WTC11 (cell line): ENCODE measurements around the gene SNRPB2.

Experiments
- CREB1 ChIP-seq: sonication (generic); formaldehyde crosslinking; IDR thresholded peaks from 2 replicates; pipeline ENCODE4 v1.8.0; 2023; ENCODE audit warnings: mild to moderate bottlenecking, missing genetic modification reagents
- CTCF ChIP-seq: fragments of 200-600 bp; IDR thresholded peaks from 2 replicates; pipeline ENCODE4 v1.8.0; 2022; ENCODE audit warnings: antibody characterized with exemption
- HMGA2 ChIP-seq: fragments of 250-450 bp; sonication (Bioruptor Pico); IDR thresholded peaks from 2 replicates; pipeline ENCODE4 v1.4.0; 2021; ENCODE audit warnings: mild to moderate bottlenecking, moderate library complexity
- NR1H2 ChIP-seq: sonication (generic); formaldehyde crosslinking; IDR thresholded peaks from 2 replicates; pipeline ENCODE4 v1.9.0; 2021; ENCODE audit warnings: mild to moderate bottlenecking, moderate library complexity, missing genetic modification reagents
- NR3C1 ChIP-seq: sonication (generic); formaldehyde crosslinking; conservative IDR thresholded peaks from 2 replicates; pipeline ENCODE4 v1.8.1; 2023; ENCODE audit warnings: low read depth, mild to moderate bottlenecking, missing genetic modification reagents
- RELA ChIP-seq: sonication (generic); formaldehyde crosslinking; IDR thresholded peaks from 2 replicates; pipeline ENCODE4 v1.8.1; 2022; ENCODE audit warnings: missing genetic modification reagents, mild to moderate bottlenecking, borderline replicate concordance
- TEAD4 ChIP-seq: sonication (generic); formaldehyde crosslinking; IDR thresholded peaks from 2 replicates; pipeline ENCODE4 v1.8.0; 2022; ENCODE audit warnings: mild to moderate bottlenecking, missing genetic modification reagents
- USF2 ChIP-seq: sonication (generic); formaldehyde crosslinking; IDR thresholded peaks from 2 replicates; pipeline ENCODE4 v1.8.1; 2023; ENCODE audit warnings: mild to moderate bottlenecking, missing genetic modification reagents, moderate library complexity
- TF ChIP-seq, protein P1 (sequence below): sonication (generic); formaldehyde crosslinking; IDR thresholded peaks from 2 replicates; pipeline ENCODE4 v1.8.1; 2023; ENCODE audit warnings: mild to moderate bottlenecking, missing genetic modification reagents
- TF ChIP-seq, protein P2 (sequence below): sonication (generic); formaldehyde crosslinking; IDR thresholded peaks from 2 replicates; pipeline ENCODE4 v1.8.0; 2023; ENCODE audit warnings: missing genetic modification reagents
- TF ChIP-seq, protein P3 (sequence below): sonication (generic); formaldehyde crosslinking; conservative IDR thresholded peaks from 2 replicates; pipeline ENCODE4 v1.8.1; 2023; ENCODE audit warnings: mild to moderate bottlenecking, low read depth, missing genetic modification reagents, moderate library complexity
- TF ChIP-seq, protein P4 (sequence below): sonication (generic); formaldehyde crosslinking; IDR thresholded peaks from 2 replicates; pipeline ENCODE4 v1.8.0; 2022; ENCODE audit warnings: mild to moderate bottlenecking, missing genetic modification reagents
- TF ChIP-seq, protein P5 (sequence below): sonication (generic); formaldehyde crosslinking; IDR thresholded peaks from 2 replicates; pipeline ENCODE4 v1.8.1; 2023; ENCODE audit warnings: mild to moderate bottlenecking, missing genetic modification reagents

- TF ChIP-seq RELA (CRISPR knock-in tag) (no peak), CTCF (no peak), CREB1 (CRISPR knock-in tag) (peak; percentile 68; the same call in 1 of the 2 replicates), NR1H2 (CRISPR knock-in tag) (no peak), HMGA2 (CRISPR knock-in tag) (no peak), USF2 (CRISPR knock-in tag) (peak; percentile 9; the same call in 1 of the 2 replicates), NR3C1 (CRISPR knock-in tag) (no peak), TEAD4 (CRISPR knock-in tag) (no peak)
- TF ChIP-seq, protein P1, sequence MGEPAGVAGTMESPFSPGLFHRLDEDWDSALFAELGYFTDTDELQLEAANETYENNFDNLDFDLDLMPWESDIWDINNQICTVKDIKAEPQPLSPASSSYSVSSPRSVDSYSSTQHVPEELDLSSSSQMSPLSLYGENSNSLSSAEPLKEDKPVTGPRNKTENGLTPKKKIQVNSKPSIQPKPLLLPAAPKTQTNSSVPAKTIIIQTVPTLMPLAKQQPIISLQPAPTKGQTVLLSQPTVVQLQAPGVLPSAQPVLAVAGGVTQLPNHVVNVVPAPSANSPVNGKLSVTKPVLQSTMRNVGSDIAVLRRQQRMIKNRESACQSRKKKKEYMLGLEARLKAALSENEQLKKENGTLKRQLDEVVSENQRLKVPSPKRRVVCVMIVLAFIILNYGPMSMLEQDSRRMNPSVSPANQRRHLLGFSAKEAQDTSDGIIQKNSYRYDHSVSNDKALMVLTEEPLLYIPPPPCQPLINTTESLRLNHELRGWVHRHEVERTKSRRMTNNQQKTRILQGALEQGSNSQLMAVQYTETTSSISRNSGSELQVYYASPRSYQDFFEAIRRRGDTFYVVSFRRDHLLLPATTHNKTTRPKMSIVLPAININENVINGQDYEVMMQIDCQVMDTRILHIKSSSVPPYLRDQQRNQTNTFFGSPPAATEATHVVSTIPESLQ (CRISPR knock-in tag) = no peak
- TF ChIP-seq, protein P2, sequence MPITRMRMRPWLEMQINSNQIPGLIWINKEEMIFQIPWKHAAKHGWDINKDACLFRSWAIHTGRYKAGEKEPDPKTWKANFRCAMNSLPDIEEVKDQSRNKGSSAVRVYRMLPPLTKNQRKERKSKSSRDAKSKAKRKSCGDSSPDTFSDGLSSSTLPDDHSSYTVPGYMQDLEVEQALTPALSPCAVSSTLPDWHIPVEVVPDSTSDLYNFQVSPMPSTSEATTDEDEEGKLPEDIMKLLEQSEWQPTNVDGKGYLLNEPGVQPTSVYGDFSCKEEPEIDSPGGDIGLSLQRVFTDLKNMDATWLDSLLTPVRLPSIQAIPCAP (CRISPR knock-in tag) = no peak
- TF ChIP-seq, protein P3, sequence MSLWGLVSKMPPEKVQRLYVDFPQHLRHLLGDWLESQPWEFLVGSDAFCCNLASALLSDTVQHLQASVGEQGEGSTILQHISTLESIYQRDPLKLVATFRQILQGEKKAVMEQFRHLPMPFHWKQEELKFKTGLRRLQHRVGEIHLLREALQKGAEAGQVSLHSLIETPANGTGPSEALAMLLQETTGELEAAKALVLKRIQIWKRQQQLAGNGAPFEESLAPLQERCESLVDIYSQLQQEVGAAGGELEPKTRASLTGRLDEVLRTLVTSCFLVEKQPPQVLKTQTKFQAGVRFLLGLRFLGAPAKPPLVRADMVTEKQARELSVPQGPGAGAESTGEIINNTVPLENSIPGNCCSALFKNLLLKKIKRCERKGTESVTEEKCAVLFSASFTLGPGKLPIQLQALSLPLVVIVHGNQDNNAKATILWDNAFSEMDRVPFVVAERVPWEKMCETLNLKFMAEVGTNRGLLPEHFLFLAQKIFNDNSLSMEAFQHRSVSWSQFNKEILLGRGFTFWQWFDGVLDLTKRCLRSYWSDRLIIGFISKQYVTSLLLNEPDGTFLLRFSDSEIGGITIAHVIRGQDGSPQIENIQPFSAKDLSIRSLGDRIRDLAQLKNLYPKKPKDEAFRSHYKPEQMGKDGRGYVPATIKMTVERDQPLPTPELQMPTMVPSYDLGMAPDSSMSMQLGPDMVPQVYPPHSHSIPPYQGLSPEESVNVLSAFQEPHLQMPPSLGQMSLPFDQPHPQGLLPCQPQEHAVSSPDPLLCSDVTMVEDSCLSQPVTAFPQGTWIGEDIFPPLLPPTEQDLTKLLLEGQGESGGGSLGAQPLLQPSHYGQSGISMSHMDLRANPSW (CRISPR knock-in tag) = no peak
- TF ChIP-seq, protein P4, sequence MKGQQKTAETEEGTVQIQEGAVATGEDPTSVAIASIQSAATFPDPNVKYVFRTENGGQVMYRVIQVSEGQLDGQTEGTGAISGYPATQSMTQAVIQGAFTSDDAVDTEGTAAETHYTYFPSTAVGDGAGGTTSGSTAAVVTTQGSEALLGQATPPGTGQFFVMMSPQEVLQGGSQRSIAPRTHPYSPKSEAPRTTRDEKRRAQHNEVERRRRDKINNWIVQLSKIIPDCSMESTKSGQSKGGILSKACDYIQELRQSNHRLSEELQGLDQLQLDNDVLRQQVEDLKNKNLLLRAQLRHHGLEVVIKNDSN = no peak
- TF ChIP-seq, protein P5, sequence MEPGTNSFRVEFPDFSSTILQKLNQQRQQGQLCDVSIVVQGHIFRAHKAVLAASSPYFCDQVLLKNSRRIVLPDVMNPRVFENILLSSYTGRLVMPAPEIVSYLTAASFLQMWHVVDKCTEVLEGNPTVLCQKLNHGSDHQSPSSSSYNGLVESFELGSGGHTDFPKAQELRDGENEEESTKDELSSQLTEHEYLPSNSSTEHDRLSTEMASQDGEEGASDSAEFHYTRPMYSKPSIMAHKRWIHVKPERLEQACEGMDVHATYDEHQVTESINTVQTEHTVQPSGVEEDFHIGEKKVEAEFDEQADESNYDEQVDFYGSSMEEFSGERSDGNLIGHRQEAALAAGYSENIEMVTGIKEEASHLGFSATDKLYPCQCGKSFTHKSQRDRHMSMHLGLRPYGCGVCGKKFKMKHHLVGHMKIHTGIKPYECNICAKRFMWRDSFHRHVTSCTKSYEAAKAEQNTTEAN (CRISPR knock-in tag) = 0 out of 2 replicates have a peak, but pooled peaks have one; percentile 57
These were observed at the start of gene SNRPB2 for GRCh38 chr20:16729565-16730460.
